WI38 (cell line): ENCODE data around the gene BCL11A.

Source experiments
- H3K4me3 ChIP-seq: 2 replicates; pipeline ENCODE4 v1.5.1; 2011; ENCODE audit warnings: low read depth, mild to moderate bottlenecking, control low read depth, low read length
- CTCF ChIP-seq: IDR thresholded peaks from 2 replicates; pipeline ENCODE4 v1.5.1; 2012; ENCODE audit warnings: low read depth, mild to moderate bottlenecking, control low read depth, low read length

BCL11A gene

DNA sequence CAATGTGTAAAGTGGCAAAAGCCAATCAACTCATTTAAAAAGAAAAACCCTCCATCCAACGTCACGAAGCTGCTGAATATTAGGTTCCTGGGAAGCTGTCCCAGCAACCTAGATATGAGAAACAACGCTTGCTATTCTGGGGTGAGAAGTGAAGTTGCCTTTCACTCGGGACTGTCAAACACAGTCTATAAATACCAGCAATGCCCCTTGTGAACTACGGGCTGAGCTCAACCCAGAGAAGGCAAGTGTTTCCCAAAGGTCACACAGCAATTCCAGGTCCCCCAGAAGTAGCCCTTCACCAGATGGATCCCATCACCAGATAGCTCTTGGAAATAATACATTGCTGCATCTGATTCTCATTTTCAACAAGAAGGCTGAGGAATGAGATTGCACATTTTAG lies 67.9 kb downstream of the BCL11A start:
- TF ChIP-seq CTCF = no peak
- no peak overlapping the region for H3K4me3 ChIP-seq

DNA sequence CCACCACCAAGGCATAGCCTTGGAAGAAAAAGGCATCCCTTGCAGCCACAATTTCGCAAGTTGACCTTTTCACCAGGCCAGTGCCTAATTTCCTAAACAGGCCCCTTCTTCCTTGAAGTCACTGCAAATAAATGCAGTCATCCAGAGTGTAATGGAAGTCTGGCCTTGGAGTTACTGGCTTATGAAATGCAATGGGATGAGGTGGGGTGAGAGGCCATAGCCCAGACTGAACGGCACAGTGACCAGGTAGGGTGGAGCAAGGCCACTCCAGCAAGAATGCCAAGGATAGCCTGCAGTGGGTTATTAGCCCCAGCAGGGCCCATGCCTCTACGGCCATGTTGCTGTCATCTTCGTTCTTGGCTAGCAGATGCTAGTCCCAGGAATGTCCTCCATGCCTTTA lies 68.4 kb downstream of the BCL11A start:
- TF ChIP-seq CTCF = no peak
- H3K4me3 ChIP-seq = no peak overlapping the region

DNA sequence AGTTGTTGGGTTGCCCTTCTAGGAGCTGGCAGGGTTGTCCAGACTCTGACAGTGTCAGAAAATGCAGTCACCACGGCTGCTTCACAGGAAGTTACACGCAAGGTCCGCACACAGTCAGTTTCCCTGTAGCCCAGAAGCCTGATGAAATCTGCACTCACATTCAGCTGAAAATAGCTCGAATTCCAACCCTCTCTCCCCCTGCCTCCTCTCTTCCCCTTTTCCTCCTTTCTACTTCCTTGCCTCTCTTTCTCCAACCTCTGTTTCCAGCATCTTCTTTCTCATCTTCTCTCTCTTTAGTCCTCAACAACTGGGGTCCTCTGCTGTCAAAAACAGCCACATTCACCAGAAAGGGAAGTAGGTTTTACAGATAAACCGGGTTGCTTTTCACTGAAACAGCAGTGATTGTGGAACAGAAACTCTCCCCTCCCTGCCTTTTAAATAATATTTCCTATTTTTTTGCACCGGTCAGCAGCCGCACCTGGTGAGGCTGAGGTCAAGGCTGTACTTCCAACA lies 69.3 kb downstream of the BCL11A start:
- no peak for TF ChIP-seq CTCF
- H3K4me3 ChIP-seq = no peak overlapping the region

- no peak overlapping the region for H3K4me3 ChIP-seq
- TF ChIP-seq CTCF = no peak
Measured at GRCh38 chr2:60483401-60483800, 70.1 kb downstream of the BCL11A start.

DNA sequence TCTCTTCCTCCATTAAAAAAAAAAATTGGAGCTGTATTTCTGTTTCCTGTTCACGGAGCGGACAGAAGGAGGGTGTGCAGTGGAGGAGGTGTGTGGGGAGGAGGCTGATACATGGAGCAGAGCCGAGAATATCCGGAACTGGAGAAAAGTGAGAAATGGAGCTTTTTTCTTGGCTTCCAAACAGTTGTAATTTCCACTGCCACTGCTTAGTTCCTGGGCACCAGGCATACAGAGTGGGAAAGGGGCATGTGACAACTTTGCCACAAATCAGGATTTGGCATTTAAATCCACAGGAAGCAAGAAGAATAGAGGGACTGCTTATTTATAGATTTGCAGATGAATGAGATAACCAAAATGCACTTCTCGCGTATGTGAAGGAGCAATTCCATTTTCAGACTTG lies 71.2 kb downstream of the BCL11A start:
- no peak for TF ChIP-seq CTCF
- H3K4me3 ChIP-seq = no peak overlapping the region

GRCh38 chr2:60481257-60481656 lies 72.2 kb downstream of the BCL11A start:
- H3K4me3 ChIP-seq = no peak overlapping the region

More at GRCh38 chr2:60481257-60481656, 72.2 kb downstream of the BCL11A start:
- no peak for TF ChIP-seq CTCF
